HT-29 (cell line): ENCODE data around the gene RPSA. TPM values are rescaled to one million over a fixed set of nuclear protein-coding genes. Genes with fewer than 3 reads are reported as not detected.
"Not testable (repeated sequence)": the region's sequence is repeated elsewhere in the genome, so short reads cannot be mapped to it uniquely, and the experiment has no call there.

Experiments
- DNase-seq: peaks from one replicate; pipeline ENCODE4 v3.0.0-alpha.2; 2015; ENCODE audit warnings: low spot score
- total RNA-seq: library from RNA; depleted of rRNA; stranded (reverse); fragments of >200 nt; shearing (Covaris generic); gene quantifications from 2 replicates; pipeline ENCODE4 v1.2.3, GENCODE V29; 2014

RPSA gene
- total RNA-seq, 1 experiment from 2014 or later: 1,405 TPM

GRCh38 chr3:39388741-39389248, 17.7 kb upstream of the RPSA start:
- DNase-seq: no peak

- no peak for DNase-seq
Observed at GRCh38 chr3:39390181-39390580, 16.3 kb upstream of the RPSA start.

- no peak for DNase-seq
Observed at GRCh38 chr3:39396690-39397089, 9.8 kb upstream of the RPSA start.

- DNase-seq: no peak
Observed at GRCh38 chr3:39398700-39399099, 7.8 kb upstream of the RPSA start.

- no peak for DNase-seq
Observed at GRCh38 chr3:39401983-39402382, 4.5 kb upstream of the RPSA start.

- DNase-seq: no peak
Observed at GRCh38 chr3:39404943-39405686, 1.4 kb upstream of the RPSA start.

- DNase-seq: no peak
Observed at GRCh38 chr3:39405687-39406367, 693 bp upstream of the RPSA start.

- no peak for DNase-seq
Observed at GRCh38 chr3:39407259-39407629, 724 bp downstream of the RPSA start.

GRCh38 chr3:39407773-39408492, 1.4 kb downstream of the RPSA start:
- DNase-seq: no peak

- no peak for DNase-seq
Observed at GRCh38 chr3:39408493-39409372, 2.2 kb downstream of the RPSA start.

GRCh38 chr3:39409514-39410136, 3.1 kb downstream of the RPSA start:
- DNase-seq: no peak

GRCh38 chr3:39410893-39411292, 4.4 kb downstream of the RPSA start:
- no peak for DNase-seq

- no peak for DNase-seq
Observed at GRCh38 chr3:39412668-39413260, 6.2 kb downstream of the RPSA start.

- DNase-seq: peak; percentile 25
Observed at GRCh38 chr3:39413691-39414420, 7.3 kb downstream of the RPSA start.

GRCh38 chr3:39414421-39414907, 7.9 kb downstream of the RPSA start:
- peak; percentile 26 for DNase-seq

- not testable (repeated sequence) for DNase-seq
Observed at GRCh38 chr3:39415302-39415701, 8.8 kb downstream of the RPSA start.

- no peak for DNase-seq
Observed at GRCh38 chr3:39415983-39416382, 9.5 kb downstream of the RPSA start.

- not testable (repeated sequence) for DNase-seq
Observed at GRCh38 chr3:39416998-39417397, 10.5 kb downstream of the RPSA start.

- not testable (repeated sequence) for DNase-seq
Observed at GRCh38 chr3:39418556-39419225, 12.2 kb downstream of the RPSA start.
